Stimulated activated naive CD8-positive, alpha-beta T cell treated with anti-CD3 and anti-CD28 coated beads, Interleukin-15, amount 100 ng/mL, for 72 hours (primary cell): Measurements from ENCODE around the gene CDC14B.
"Not testable (repeated sequence)": the region's sequence is repeated elsewhere in the genome, so short reads cannot be mapped to it uniquely, and the experiment has no call there.

Experiments used
- ATAC-seq: fragments of 150-1000 bp; cut with Tn5 transposase; 2 replicates; pipeline ENCODE4 v1.10.0; 2021; ENCODE audit warnings: mild to moderate bottlenecking, moderate library complexity
- DNase-seq, 2 donors: peaks; one replicate each; pipeline ENCODE4 v3.0.0; 2021 to 2022
- H3K27ac Mint-ChIP-seq, 2 donors: one replicate each; pipeline ENCODE4 v1.8.0; 2022; ENCODE audit warnings: mild to moderate bottlenecking in 2 of 2, mixed read lengths in 2 of 2, moderate library complexity in 2 of 2
- H3K27me3 Mint-ChIP-seq: one replicate; pipeline ENCODE4 v1.8.0; 2022; ENCODE audit warnings: mixed read lengths
- H3K4me1 Mint-ChIP-seq: one replicate; pipeline ENCODE4 v1.8.0; 2022; ENCODE audit warnings: mild to moderate bottlenecking, mixed read lengths
- H3K4me3 Mint-ChIP-seq, 2 donors: one replicate each; pipeline ENCODE4 v1.8.0; 2022; ENCODE audit warnings: mild to moderate bottlenecking in 2 of 2, mixed read lengths in 2 of 2, moderate library complexity in 1 of 2
- H3K9me3 Mint-ChIP-seq, 2 donors: one replicate each; pipeline ENCODE4 v1.8.0; 2022; ENCODE audit warnings: mixed read lengths in 2 of 2

The CDC14B gene

DNA sequence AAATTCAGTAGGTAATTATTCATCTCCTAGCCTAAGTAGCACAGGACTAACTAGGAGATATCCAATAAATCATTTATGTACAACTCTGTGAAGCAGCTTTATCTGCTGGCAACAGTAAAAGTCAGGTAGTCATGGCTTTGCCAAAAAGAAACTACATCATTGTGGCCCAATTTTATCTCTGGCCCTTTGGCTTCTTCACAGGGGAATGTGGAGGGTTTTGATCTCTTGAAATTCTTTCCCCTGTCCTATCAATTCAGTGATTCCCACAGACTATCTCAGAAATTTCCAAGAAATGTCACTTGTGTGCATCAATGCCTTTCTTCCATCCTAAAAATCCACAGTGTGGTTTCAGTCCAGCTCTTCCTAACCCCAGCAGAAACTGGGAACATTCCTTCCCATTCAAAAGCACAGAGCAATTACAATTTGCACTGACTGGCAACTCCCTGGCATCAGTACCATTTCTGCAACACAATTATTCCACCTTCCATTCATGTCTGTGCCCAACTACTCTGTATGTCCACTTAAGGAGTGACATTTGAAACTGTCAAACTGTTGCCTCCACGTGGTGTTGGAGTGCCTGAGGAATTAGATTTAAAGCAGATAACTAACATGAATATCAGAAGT is 6.6 kb downstream of the CDC14B start:
- peaks cover 98% of the 10 kb centered on the region for H3K27me3 Mint-ChIP-seq
- no peak for DNase-seq
- peaks cover under 1% of the 10 kb centered on the region for H3K4me1 Mint-ChIP-seq
- H3K4me3 Mint-ChIP-seq: no peak overlapping the region
- H3K9me3 Mint-ChIP-seq: no peaks in the 10 kb centered on the region
- no peak for ATAC-seq
- no peak overlapping the region for H3K27ac Mint-ChIP-seq

DNA sequence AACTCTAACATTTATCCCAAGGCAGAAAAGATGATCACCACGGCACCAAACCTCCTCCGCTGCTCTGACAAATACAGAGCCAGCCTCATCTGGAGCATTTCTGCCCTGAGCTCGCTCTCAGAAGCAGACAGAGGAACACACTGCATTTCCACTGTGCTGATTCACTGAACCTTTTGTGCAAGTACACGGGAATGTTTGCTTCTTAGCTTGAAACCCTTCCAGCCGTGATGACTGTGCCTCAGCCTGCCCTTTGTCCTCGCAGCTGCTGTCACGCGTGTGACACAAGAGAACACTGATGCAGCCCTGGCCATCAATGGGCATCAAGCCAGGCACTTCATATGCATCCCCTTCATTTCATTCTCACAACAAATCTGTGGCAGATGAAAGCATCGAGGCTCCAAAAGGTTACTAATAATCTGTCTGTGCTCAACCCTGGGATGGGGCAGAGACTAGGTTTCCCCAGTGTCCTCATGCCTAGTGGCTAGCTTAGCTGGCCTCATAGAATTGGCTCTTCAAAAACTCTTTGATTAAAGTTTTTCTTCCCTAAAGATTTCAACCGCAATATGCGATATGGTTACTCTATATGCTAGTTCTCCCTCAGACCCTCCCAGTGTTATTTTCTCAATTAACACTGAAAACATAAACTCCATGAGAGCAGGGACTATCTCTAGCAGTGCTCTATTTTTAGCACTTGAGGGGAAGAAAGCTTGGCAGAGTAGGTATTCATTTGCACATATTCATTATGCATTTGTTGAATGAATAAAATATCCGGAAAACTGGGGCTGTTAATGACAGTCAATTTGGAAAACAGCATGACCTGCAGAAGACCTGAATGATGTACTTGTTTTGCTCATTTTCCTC is 7.3 kb downstream of the CDC14B start:
- H3K9me3 Mint-ChIP-seq: no peaks in the 10 kb centered on the region
- DNase-seq (no peak), ATAC-seq (no peak)
- no peak overlapping the region for H3K4me3 Mint-ChIP-seq
- H3K27ac Mint-ChIP-seq: no peak overlapping the region
- H3K4me1 Mint-ChIP-seq: no peaks in the 10 kb centered on the region
- peaks cover 97% of the 10 kb centered on the region for H3K27me3 Mint-ChIP-seq

GRCh38 chr9:96611302-96611701 is 8.3 kb downstream of the CDC14B start:
- ATAC-seq: no peak
- Mint-ChIP-seq H3K27me3 (peaks cover 91% of the 10 kb centered on the region), H3K4me1 (no peaks in the 10 kb centered on the region), H3K27ac (no peak overlapping the region), H3K4me3 (no peak overlapping the region), H3K9me3 (no peaks in the 10 kb centered on the region)
- DNase-seq: no peak

GRCh38 chr9:96609732-96610131 is 9.9 kb downstream of the CDC14B start:
- Mint-ChIP-seq H3K27ac (no peak overlapping the region), H3K4me1 (no peaks in the 10 kb centered on the region), H3K27me3 (peaks cover 79% of the 10 kb centered on the region), H3K9me3 (no peaks in the 10 kb centered on the region), H3K4me3 (no peak overlapping the region)
- DNase-seq: no peak
- no peak for ATAC-seq

- Mint-ChIP-seq H3K4me1 (no peaks in the 10 kb centered on the region), H3K27ac (no peak overlapping the region), H3K4me3 (no peak overlapping the region), H3K27me3 (peaks cover 62% of the 10 kb centered on the region), H3K9me3 (no peaks in the 10 kb centered on the region)
- ATAC-seq (no peak), DNase-seq (no peak)
Measured at GRCh38 chr9:96607971-96608370, 11.7 kb downstream of the CDC14B start.

- no peaks in the 10 kb centered on the region for H3K9me3 Mint-ChIP-seq
- no peak overlapping the region for H3K4me3 Mint-ChIP-seq
- H3K4me1 Mint-ChIP-seq: no peaks in the 10 kb centered on the region
- no peak overlapping the region for H3K27ac Mint-ChIP-seq
- DNase-seq: no peak
- peaks cover 36% of the 10 kb centered on the region for H3K27me3 Mint-ChIP-seq
- ATAC-seq: no peak
Measured at GRCh38 chr9:96605328-96605727, 14.3 kb downstream of the CDC14B start.

DNA sequence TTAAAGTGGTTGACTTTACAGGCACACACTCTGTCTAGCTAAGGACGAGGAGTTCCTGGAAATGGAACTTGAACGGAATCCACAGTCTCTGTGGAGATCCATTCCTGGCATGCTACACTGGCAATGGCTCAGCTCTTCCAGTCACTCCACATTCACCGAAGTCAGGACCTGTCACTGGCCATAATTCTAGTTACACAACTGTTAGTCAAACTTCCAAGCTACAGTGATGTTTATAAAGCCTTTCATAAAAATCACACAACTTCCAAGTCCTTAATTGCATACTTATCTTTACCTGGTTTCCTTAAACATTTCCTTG is 15.7 kb downstream of the CDC14B start:
- Mint-ChIP-seq H3K27ac (no peak overlapping the region), H3K9me3 (no peaks in the 10 kb centered on the region), H3K4me3 (no peak overlapping the region), H3K27me3 (peaks cover 23% of the 10 kb centered on the region), H3K4me1 (no peaks in the 10 kb centered on the region)
- ATAC-seq (no peak), DNase-seq (no peak)

- no peak overlapping the region for H3K4me3 Mint-ChIP-seq
- no peak overlapping the region for H3K27ac Mint-ChIP-seq
- peaks cover 18% of the 10 kb centered on the region for H3K27me3 Mint-ChIP-seq
- no peaks in the 10 kb centered on the region for H3K4me1 Mint-ChIP-seq
- ATAC-seq (no peak), DNase-seq (no peak)
- H3K9me3 Mint-ChIP-seq: no peaks in the 10 kb centered on the region
Measured at GRCh38 chr9:96603305-96604003, 16.2 kb downstream of the CDC14B start.

GRCh38 chr9:96599298-96599697 is 20.3 kb downstream of the CDC14B start:
- Mint-ChIP-seq H3K9me3 (no peaks in the 10 kb centered on the region), H3K4me3 (no peak overlapping the region), H3K27me3 (peaks cover 17% of the 10 kb centered on the region), H3K4me1 (no peaks in the 10 kb centered on the region), H3K27ac (no peak overlapping the region)
- DNase-seq (no peak), ATAC-seq (no peak)

GRCh38 chr9:96596601-96597111 is 23.0 kb downstream of the CDC14B start:
- no peak for ATAC-seq
- DNase-seq: no peak
- H3K9me3 Mint-ChIP-seq: no peaks in the 10 kb centered on the region
- H3K27me3 Mint-ChIP-seq: peaks cover 35% of the 10 kb centered on the region
- H3K4me3 Mint-ChIP-seq: no peak overlapping the region
- H3K27ac Mint-ChIP-seq: no peak overlapping the region
- no peaks in the 10 kb centered on the region for H3K4me1 Mint-ChIP-seq

- ATAC-seq (no peak), DNase-seq (no peak)
- peaks cover 14% of the 10 kb centered on the region for H3K4me1 Mint-ChIP-seq
- peak overlapping the region; percentile 27 to 62 for H3K4me3 Mint-ChIP-seq
- H3K27ac Mint-ChIP-seq: peak overlapping the region in 1 of 2 donors; percentile 76
- peaks cover 62% of the 10 kb centered on the region for H3K27me3 Mint-ChIP-seq
- H3K9me3 Mint-ChIP-seq: no peaks in the 10 kb centered on the region
Measured at GRCh38 chr9:96587338-96588315, 32.0 kb downstream of the CDC14B start.

DNA sequence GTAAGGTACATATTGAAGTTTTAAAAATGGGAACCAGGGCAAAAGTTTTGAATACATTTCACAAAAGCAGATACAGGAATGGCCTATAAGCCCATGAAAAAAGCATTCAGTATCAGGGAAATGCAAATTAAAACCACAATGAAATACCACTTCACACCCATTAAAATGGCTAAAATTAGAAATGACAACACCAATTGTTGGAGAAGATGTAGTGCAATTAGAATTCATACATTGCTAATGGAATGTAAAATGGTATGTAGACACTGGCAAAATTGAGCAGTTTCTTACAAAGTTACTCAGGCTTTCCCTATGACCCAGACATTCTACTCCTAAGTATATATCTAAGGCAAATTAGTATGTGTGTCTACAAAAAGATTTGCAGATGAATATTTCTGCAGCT is 34.2 kb downstream of the CDC14B start:
- Mint-ChIP-seq H3K27me3 (peaks cover 54% of the 10 kb centered on the region), H3K27ac (no peak overlapping the region), H3K4me3 (no peak overlapping the region), H3K4me1 (peaks cover 14% of the 10 kb centered on the region), H3K9me3 (no peaks in the 10 kb centered on the region)
- DNase-seq (no peak), ATAC-seq (no peak)

GRCh38 chr9:96582199-96582598 is 37.4 kb downstream of the CDC14B start:
- H3K27ac Mint-ChIP-seq, DNase-seq, ATAC-seq, H3K4me1 Mint-ChIP-seq, H3K4me3 Mint-ChIP-seq, H3K9me3 Mint-ChIP-seq: not testable (repeated sequence)
- peaks cover 41% of the 10 kb centered on the region for H3K27me3 Mint-ChIP-seq

DNA sequence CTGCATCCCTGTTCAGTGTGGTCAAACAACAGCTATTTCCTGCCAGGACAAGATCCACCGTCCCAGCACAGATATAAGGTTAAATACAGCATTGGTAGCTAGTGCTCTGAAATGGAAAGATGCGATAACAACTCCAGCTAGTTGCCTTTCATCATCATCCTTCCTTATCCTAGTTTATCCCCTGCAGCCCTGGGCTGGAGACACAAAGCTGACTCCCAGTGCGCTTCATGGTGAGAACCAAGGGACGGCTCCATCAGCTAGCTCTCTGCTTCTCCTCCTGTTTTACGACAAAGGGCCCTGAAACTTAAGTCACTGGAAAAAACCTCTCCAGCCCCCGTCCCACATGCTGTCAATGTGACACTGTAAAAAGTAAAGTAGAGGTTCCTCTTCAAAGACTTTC is 37.9 kb downstream of the CDC14B start:
- H3K4me3 Mint-ChIP-seq: no peak overlapping the region
- no peaks in the 10 kb centered on the region for H3K9me3 Mint-ChIP-seq
- H3K4me1 Mint-ChIP-seq: no peaks in the 10 kb centered on the region
- no peak for DNase-seq
- peaks cover 38% of the 10 kb centered on the region for H3K27me3 Mint-ChIP-seq
- H3K27ac Mint-ChIP-seq: no peak overlapping the region
- ATAC-seq: no peak

GRCh38 chr9:96581301-96581700 is 38.3 kb downstream of the CDC14B start:
- ATAC-seq: no peak
- H3K9me3 Mint-ChIP-seq: no peaks in the 10 kb centered on the region
- no peak overlapping the region for H3K4me3 Mint-ChIP-seq
- peaks cover 37% of the 10 kb centered on the region for H3K27me3 Mint-ChIP-seq
- H3K4me1 Mint-ChIP-seq: no peaks in the 10 kb centered on the region
- DNase-seq: no peak
- no peak overlapping the region for H3K27ac Mint-ChIP-seq
